OCI-LY7 (cell line): ENCODE results near the gene ODAPH. TPM values are rescaled to one million over a fixed set of nuclear protein-coding genes. Genes with fewer than 3 reads are reported as not detected.

ENCODE experiments used
- BruUV-seq: library from RNA; stranded (reverse); fragments of 400-500 nt; replicated peaks from 2 replicates; lab custom pipeline; 2021; lab: Mats Ljungman, UMichigan
- CTCF ChIA-PET: fragments of 300-600 bp; sonication (Branson Sonifier 250); formaldehyde crosslinking; loops from one replicate; lab custom pipeline; 2022; ENCODE audit warnings: antibody characterized with exemption; ENCODE audit not compliant: unreplicated experiment; lab: Charles Lee
- POLR2A ChIA-PET: fragments of 300-600 bp; sonication (Branson Sonifier 250); formaldehyde crosslinking; loops from one replicate; lab custom pipeline; 2022; ENCODE audit warnings: antibody characterized with exemption; lab: Charles Lee
- DNase-seq: peaks from one replicate; pipeline ENCODE4 v3.0.0-alpha.2; 2015; ENCODE audit warnings: low spot score
- H2AFZ ChIP-seq: fragments of 200-600 bp; sonication (generic), shearing (Covaris generic); 2 replicates; pipeline ENCODE4 v1.6.1; 2014; ENCODE audit warnings: mild to moderate bottlenecking, antibody characterized with exemption, low read length, moderate library complexity
- H3K27ac ChIP-seq: fragments of 200-600 bp; sonication (generic); 2 replicates; pipeline ENCODE4 v1.5.1; 2014; ENCODE audit warnings: mixed run types, low read depth, mild to moderate bottlenecking, moderate library complexity, low read length, inconsistent platforms; ENCODE audit not compliant: poor library complexity, severe bottlenecking
- H3K36me3 ChIP-seq: fragments of 200-600 bp; sonication (generic); 2 replicates; pipeline ENCODE4 v1.6.1; 2014; ENCODE audit warnings: mild to moderate bottlenecking, antibody characterized with exemption, low read length, moderate library complexity, mixed read lengths; ENCODE audit not compliant: insufficient read depth
- H3K4me1 ChIP-seq: fragments of 200-600 bp; sonication (generic); 2 replicates; pipeline ENCODE4 v1.5.1; 2014; ENCODE audit warnings: mild to moderate bottlenecking, low read length; ENCODE audit not compliant: insufficient read depth, poor library complexity, severe bottlenecking
- H3K4me2 ChIP-seq: fragments of 200-600 bp; sonication (generic); 2 replicates; pipeline ENCODE4 v1.6.1; 2014; ENCODE audit warnings: mild to moderate bottlenecking, low read length
- H3K4me3 ChIP-seq: fragments of 200-600 bp; sonication (generic); 2 replicates; pipeline ENCODE4 v1.5.1; 2014; ENCODE audit warnings: mild to moderate bottlenecking, low read depth, low read length; ENCODE audit not compliant: poor library complexity, severe bottlenecking
- H3K79me2 ChIP-seq: fragments of 200-600 bp; sonication (generic); 2 replicates; pipeline ENCODE4 v1.6.1; 2016; ENCODE audit warnings: low read depth, mild to moderate bottlenecking, low read length, moderate library complexity, mixed read lengths; ENCODE audit not compliant: insufficient read depth
- H3K9me2 ChIP-seq: fragments of 200-600 bp; sonication (generic); 2 replicates; pipeline ENCODE4 v1.6.1; 2016; ENCODE audit warnings: mild to moderate bottlenecking, low read length, mixed read lengths; ENCODE audit not compliant: insufficient read depth
- H3K9me3 ChIP-seq: fragments of 200-600 bp; sonication (generic); 2 replicates; pipeline ENCODE4 v1.6.1; 2014; ENCODE audit warnings: mild to moderate bottlenecking, mixed run types, low read length, mixed read lengths
- H4K20me1 ChIP-seq: fragments of 200-600 bp; sonication (generic); 2 replicates; pipeline ENCODE4 v1.6.1; 2014; ENCODE audit warnings: mild to moderate bottlenecking, antibody characterized with exemption, low read length, moderate library complexity, mixed read lengths; ENCODE audit not compliant: insufficient read depth
- EZH2phosphoT487 ChIP-seq: fragments of 200-600 bp; sonication (generic); IDR thresholded peaks from 2 replicates; pipeline ENCODE4 v1.6.1; 2018; ENCODE audit warnings: low read depth, borderline replicate concordance, mild to moderate bottlenecking, mixed run types, antibody characterized with exemption, low read length, moderate library complexity, mixed read lengths
- intact Hi-C: fragments of 100-400 bp; cut with micrococcal nuclease; formaldehyde crosslinking; loops from one replicate; pipeline ENCODE4 v1.10.0; 2022; ENCODE audit not compliant: unreplicated experiment
- total RNA-seq, 2 experiments: library from RNA; depleted of rRNA in 1 of 2; stranded (reverse); fragments of >200 nt in 1 of 2; shearing (Covaris generic) in 1 of 2; gene quantifications; 2 replicates each; pipeline ENCODE4 v1.2.3, GENCODE V29; 2014 to 2022
- TF ChIP-seq, protein P1 (sequence below): fragments of 200-600 bp; sonication (generic); conservative IDR thresholded peaks from 2 replicates; pipeline ENCODE4 v1.5.1; 2014; ENCODE audit warnings: mild to moderate bottlenecking, antibody characterized with exemption, low read length, moderate library complexity, mixed read lengths

Gene ODAPH
- total RNA-seq, 2 experiments from 2014 or later: 0.40 TPM; not detected in 1

DNA sequence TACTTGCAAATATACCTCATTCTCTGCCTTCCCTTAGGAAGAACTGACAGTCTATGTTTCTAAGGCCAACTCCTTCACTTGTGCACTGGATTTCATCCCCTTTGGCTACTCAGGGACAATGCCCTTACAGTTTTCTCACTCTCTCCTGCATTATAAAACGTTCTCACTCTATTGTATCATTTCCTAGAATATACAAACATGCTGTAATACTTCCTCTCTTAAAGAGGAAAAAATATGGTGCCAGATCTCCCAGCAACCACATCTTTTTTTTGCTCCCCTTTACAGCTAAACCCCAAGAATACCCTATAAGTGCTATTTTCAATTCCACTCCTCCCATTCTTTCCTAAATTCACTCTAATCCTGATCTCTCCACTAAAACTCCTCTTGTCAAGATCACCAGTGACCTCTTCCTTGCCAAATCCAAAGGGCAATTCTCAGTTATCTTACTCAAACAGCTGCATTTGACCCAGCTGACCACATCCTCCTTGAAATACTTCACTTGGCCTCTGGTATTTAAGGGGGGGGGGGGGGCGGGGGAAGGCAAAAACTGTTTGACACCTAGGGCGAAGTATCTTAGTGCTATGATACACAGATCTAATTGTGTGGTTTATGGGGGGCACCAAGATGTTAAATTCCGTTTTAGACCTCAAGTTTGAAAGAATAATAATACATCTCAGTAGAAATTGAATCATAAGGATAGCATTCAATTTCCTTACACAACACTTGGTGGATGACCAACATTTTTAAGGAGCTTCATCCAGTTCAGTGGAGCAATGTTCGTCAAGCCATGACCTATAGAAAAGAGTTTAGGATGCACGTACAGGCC lies 43.3 kb upstream of the ODAPH start:
- peaks cover 48% of the 10 kb centered on the region for H3K36me3 ChIP-seq
- no peaks in the 10 kb centered on the region for H3K9me2 ChIP-seq
- POLR2A ChIA-PET: interaction anchor here (0.6 to 3.9 kb wide), 8 partner anchors 7 to 555 kb away, joined by 3 to 18 read pairs (median 4); partner anchors contain the start of gene USO1
- TF ChIP-seq, protein P1, sequence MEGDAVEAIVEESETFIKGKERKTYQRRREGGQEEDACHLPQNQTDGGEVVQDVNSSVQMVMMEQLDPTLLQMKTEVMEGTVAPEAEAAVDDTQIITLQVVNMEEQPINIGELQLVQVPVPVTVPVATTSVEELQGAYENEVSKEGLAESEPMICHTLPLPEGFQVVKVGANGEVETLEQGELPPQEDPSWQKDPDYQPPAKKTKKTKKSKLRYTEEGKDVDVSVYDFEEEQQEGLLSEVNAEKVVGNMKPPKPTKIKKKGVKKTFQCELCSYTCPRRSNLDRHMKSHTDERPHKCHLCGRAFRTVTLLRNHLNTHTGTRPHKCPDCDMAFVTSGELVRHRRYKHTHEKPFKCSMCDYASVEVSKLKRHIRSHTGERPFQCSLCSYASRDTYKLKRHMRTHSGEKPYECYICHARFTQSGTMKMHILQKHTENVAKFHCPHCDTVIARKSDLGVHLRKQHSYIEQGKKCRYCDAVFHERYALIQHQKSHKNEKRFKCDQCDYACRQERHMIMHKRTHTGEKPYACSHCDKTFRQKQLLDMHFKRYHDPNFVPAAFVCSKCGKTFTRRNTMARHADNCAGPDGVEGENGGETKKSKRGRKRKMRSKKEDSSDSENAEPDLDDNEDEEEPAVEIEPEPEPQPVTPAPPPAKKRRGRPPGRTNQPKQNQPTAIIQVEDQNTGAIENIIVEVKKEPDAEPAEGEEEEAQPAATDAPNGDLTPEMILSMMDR: no peak
- TF ChIP-seq EZH2phosphoT487: no peak
- peaks cover 34% of the 10 kb centered on the region for H3K4me1 ChIP-seq
- H3K4me2 ChIP-seq: peak overlapping the region; percentile 98
- H3K79me2 ChIP-seq: peaks cover 83% of the 10 kb centered on the region
- peak overlapping the region; percentile 87 for H3K4me3 ChIP-seq
- peaks cover 8% of the 10 kb centered on the region; the same call in 1 of the 2 replicates for H4K20me1 ChIP-seq
- H3K9me3 ChIP-seq: peaks cover 23% of the 10 kb centered on the region; the same call in 1 of the 2 replicates
- peak overlapping the region; percentile 92 for H3K27ac ChIP-seq
- DNase-seq: peak; percentile 60
- CTCF ChIA-PET: no interaction called here
- peak overlapping the region; percentile 95; the same call in 1 of the 2 replicates for H2AFZ ChIP-seq
- no TSS peak for BruUV-seq
- intact Hi-C loops: loop anchor here (10.0 kb wide), 1 partner anchor 1642 kb away; the partner anchor contains the start of gene CCNG2

- intact Hi-C loops: loop anchor here (1.0 to 10.0 kb wide), 3 partner anchors 159 to 1641 kb away; partner anchors contain the start of genes CCNG2, G3BP2 and USO1
- Histone ChIP-seq H3K9me2 (no peaks in the 10 kb centered on the region), H3K4me2 (peak overlapping the region; percentile 98), H3K9me3 (peaks cover 21% of the 10 kb centered on the region; the same call in 1 of the 2 replicates), H4K20me1 (peaks cover 8% of the 10 kb centered on the region; the same call in 1 of the 2 replicates), H2AFZ (peak overlapping the region; percentile 95), H3K79me2 (peaks cover 73% of the 10 kb centered on the region), H3K27ac (peak overlapping the region; percentile 92), H3K4me1 (peaks cover 34% of the 10 kb centered on the region), H3K36me3 (peaks cover 49% of the 10 kb centered on the region), H3K4me3 (peak overlapping the region; percentile 87)
- DNase-seq: peak; percentile 15
- TF ChIP-seq, protein P1: no peak
- TF ChIP-seq EZH2phosphoT487: no peak
- ChIA-PET CTCF (interaction anchor here (0.5 to 0.6 kb wide), 3 partner anchors 17 to 893 kb away, joined by 3 to 5 read pairs (median 3); no protein-coding TSS in a partner anchor), POLR2A (interaction anchor here (0.6 to 3.9 kb wide), 10 partner anchors 8 to 1133 kb away, joined by 3 to 18 read pairs (median 4); partner anchors contain the start of genes ODAPH and USO1)
- TSS peak; percentile 66 for BruUV-seq
Observed at GRCh38 chr4:75513526-75514130, 42.2 kb upstream of the ODAPH start.
